ENCODE measurements around the gene RAB25.

DNA sequence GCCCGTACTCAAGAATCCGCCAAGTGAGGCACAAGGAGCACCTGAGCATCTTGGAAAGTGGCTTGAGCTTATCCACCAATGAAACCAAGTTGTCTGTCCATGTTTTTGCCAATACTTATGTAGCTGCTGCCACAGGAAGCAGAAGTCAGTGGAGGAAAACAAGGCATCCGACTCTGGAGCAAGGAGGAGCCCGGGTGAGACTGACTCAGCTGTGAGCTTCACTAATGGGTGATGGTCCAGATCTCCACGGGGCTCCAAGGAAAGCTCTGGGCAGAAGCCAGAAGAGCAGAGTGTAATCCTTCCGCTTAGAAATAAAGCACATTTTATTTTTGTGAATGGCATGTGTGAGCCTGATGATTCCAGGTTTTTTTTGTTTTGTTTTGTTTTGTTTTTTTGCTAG is 27.9 kb upstream of the RAB25 start:
- TF ChIP-seq ZNF426 (tag by site-specific recombination; IDR thresholded peaks at IDR 0.05) (no peak), TCF7L2 (IDR thresholded peaks at IDR 0.05; ENCODE audit: borderline replicate concordance, low read depth, low read length) (no peak)
- TF ChIP-seq, protein P1, sequence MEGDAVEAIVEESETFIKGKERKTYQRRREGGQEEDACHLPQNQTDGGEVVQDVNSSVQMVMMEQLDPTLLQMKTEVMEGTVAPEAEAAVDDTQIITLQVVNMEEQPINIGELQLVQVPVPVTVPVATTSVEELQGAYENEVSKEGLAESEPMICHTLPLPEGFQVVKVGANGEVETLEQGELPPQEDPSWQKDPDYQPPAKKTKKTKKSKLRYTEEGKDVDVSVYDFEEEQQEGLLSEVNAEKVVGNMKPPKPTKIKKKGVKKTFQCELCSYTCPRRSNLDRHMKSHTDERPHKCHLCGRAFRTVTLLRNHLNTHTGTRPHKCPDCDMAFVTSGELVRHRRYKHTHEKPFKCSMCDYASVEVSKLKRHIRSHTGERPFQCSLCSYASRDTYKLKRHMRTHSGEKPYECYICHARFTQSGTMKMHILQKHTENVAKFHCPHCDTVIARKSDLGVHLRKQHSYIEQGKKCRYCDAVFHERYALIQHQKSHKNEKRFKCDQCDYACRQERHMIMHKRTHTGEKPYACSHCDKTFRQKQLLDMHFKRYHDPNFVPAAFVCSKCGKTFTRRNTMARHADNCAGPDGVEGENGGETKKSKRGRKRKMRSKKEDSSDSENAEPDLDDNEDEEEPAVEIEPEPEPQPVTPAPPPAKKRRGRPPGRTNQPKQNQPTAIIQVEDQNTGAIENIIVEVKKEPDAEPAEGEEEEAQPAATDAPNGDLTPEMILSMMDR (tag by site-specific recombination; IDR thresholded peaks at IDR 0.05): no peak
- TF ChIP-seq, protein P2, sequence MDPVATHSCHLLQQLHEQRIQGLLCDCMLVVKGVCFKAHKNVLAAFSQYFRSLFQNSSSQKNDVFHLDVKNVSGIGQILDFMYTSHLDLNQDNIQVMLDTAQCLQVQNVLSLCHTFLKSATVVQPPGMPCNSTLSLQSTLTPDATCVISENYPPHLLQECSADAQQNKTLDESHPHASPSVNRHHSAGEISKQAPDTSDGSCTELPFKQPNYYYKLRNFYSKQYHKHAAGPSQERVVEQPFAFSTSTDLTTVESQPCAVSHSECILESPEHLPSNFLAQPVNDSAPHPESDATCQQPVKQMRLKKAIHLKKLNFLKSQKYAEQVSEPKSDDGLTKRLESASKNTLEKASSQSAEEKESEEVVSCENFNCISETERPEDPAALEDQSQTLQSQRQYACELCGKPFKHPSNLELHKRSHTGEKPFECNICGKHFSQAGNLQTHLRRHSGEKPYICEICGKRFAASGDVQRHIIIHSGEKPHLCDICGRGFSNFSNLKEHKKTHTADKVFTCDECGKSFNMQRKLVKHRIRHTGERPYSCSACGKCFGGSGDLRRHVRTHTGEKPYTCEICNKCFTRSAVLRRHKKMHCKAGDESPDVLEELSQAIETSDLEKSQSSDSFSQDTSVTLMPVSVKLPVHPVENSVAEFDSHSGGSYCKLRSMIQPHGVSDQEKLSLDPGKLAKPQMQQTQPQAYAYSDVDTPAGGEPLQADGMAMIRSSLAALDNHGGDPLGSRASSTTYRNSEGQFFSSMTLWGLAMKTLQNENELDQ (tag by site-specific recombination; IDR thresholded peaks at IDR 0.05; ENCODE audit: low read depth): no peak

Measured in HEK293 (cell line).